Ishikawa (cell line): ENCODE data around the gene WDR86.

Source experiments
- CEBPB ChIP-seq: IDR thresholded peaks from 2 replicates; pipeline ENCODE4 v1.6.1; 2012
- CREB1 ChIP-seq: IDR thresholded peaks from 2 replicates; pipeline ENCODE4 v1.6.1; 2012; ENCODE audit warnings: low read depth
- EGR1 ChIP-seq: IDR thresholded peaks from 2 replicates; pipeline ENCODE4 v1.6.1; 2012
- EP300 ChIP-seq: IDR thresholded peaks from 2 replicates; pipeline ENCODE4 v1.6.1; 2012; ENCODE audit warnings: borderline replicate concordance
- FOXM1 ChIP-seq: IDR thresholded peaks from 2 replicates; pipeline ENCODE4 v1.6.1; 2012; ENCODE audit warnings: low read depth, borderline replicate concordance
- NFIC ChIP-seq: IDR thresholded peaks from 2 replicates; pipeline ENCODE4 v1.6.1; 2012
- RAD21 ChIP-seq: IDR thresholded peaks from 2 replicates; pipeline ENCODE4 v1.6.1; 2012; ENCODE audit warnings: low read depth
- TAF1 ChIP-seq: IDR thresholded peaks from 2 replicates; pipeline ENCODE4 v1.6.1; 2012; ENCODE audit warnings: low read depth, mild to moderate bottlenecking
- TCF12 ChIP-seq: IDR thresholded peaks from 2 replicates; pipeline ENCODE4 v1.6.1; 2012; ENCODE audit warnings: low read depth
- TEAD4 ChIP-seq: IDR thresholded peaks from 2 replicates; pipeline ENCODE4 v1.6.1; 2012
- YY1 ChIP-seq: IDR thresholded peaks from 2 replicates; pipeline ENCODE4 v1.6.1; 2012; ENCODE audit warnings: low read depth
- ZBTB7A ChIP-seq: IDR thresholded peaks from 2 replicates; pipeline ENCODE4 v1.6.1; 2012; ENCODE audit warnings: low read depth
- TF ChIP-seq, protein P1 (sequence below): IDR thresholded peaks from 2 replicates; pipeline ENCODE4 v1.6.1; 2012
- TF ChIP-seq, protein P2 (sequence below): IDR thresholded peaks from 2 replicates; pipeline ENCODE4 v1.6.1; 2012
- TF ChIP-seq, protein P3 (sequence below): IDR thresholded peaks from 2 replicates; pipeline ENCODE4 v1.6.1; 2012; ENCODE audit warnings: low read depth, mild to moderate bottlenecking

Gene WDR86

GRCh38 chr7:151361193-151361959 lies 48.5 kb downstream of the WDR86 start:
- TF ChIP-seq NFIC (no peak), FOXM1 (no peak), TEAD4 (no peak), TAF1 (no peak), EGR1 (no peak), YY1 (no peak), TCF12 (no peak), CEBPB (no peak), CREB1 (no peak), EP300 (no peak), ZBTB7A (no peak)
- TF ChIP-seq, protein P1, sequence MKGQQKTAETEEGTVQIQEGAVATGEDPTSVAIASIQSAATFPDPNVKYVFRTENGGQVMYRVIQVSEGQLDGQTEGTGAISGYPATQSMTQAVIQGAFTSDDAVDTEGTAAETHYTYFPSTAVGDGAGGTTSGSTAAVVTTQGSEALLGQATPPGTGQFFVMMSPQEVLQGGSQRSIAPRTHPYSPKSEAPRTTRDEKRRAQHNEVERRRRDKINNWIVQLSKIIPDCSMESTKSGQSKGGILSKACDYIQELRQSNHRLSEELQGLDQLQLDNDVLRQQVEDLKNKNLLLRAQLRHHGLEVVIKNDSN, result no peak
- TF ChIP-seq, protein P2, sequence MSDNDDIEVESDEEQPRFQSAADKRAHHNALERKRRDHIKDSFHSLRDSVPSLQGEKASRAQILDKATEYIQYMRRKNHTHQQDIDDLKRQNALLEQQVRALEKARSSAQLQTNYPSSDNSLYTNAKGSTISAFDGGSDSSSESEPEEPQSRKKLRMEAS, result no peak

GRCh38 chr7:151352512-151352911 lies 57.3 kb downstream of the WDR86 start:
- TF ChIP-seq, protein P1, result no peak
- TF ChIP-seq TEAD4, result no peak
- no peak for TF ChIP-seq CREB1
- TF ChIP-seq, protein P2, result no peak
- TF ChIP-seq, protein P3, sequence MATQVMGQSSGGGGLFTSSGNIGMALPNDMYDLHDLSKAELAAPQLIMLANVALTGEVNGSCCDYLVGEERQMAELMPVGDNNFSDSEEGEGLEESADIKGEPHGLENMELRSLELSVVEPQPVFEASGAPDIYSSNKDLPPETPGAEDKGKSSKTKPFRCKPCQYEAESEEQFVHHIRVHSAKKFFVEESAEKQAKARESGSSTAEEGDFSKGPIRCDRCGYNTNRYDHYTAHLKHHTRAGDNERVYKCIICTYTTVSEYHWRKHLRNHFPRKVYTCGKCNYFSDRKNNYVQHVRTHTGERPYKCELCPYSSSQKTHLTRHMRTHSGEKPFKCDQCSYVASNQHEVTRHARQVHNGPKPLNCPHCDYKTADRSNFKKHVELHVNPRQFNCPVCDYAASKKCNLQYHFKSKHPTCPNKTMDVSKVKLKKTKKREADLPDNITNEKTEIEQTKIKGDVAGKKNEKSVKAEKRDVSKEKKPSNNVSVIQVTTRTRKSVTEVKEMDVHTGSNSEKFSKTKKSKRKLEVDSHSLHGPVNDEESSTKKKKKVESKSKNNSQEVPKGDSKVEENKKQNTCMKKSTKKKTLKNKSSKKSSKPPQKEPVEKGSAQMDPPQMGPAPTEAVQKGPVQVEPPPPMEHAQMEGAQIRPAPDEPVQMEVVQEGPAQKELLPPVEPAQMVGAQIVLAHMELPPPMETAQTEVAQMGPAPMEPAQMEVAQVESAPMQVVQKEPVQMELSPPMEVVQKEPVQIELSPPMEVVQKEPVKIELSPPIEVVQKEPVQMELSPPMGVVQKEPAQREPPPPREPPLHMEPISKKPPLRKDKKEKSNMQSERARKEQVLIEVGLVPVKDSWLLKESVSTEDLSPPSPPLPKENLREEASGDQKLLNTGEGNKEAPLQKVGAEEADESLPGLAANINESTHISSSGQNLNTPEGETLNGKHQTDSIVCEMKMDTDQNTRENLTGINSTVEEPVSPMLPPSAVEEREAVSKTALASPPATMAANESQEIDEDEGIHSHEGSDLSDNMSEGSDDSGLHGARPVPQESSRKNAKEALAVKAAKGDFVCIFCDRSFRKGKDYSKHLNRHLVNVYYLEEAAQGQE, result no peak
- no peak for TF ChIP-seq EGR1
- TF ChIP-seq TCF12, result no peak
- no peak for TF ChIP-seq RAD21
- no peak for TF ChIP-seq YY1
- TF ChIP-seq NFIC, result no peak
- no peak for TF ChIP-seq EP300
- TF ChIP-seq ZBTB7A, result no peak
- TF ChIP-seq TAF1, result no peak

DNA sequence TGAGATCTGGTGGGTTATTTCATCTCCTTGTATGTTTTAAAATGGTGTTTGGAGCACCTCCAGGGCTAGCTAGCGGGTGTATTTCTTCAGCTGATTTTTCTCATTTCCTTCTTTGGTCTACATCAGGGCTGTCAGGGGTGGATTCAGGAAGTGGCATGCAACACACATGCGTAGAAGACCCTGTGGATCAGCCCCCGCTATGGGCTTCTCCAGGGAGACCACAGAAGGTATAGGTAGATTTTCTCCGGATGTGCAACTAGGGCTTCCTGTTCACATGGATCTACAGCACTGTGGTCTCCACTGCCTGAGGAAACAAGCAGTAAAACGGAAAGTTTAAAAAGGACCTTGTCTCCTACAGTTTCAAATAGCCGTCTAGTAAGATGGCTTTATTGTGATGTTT lies 57.9 kb downstream of the WDR86 start:
- TF ChIP-seq ZBTB7A (no peak), TAF1 (no peak), RAD21 (no peak), FOXM1 (no peak), CREB1 (no peak), TEAD4 (no peak), NFIC (no peak), EGR1 (no peak), YY1 (no peak), CEBPB (no peak), TCF12 (no peak)
- TF ChIP-seq, protein P2, result no peak
- TF ChIP-seq, protein P1, result no peak
- TF ChIP-seq, protein P3, result no peak

- TF ChIP-seq RAD21 (peak; percentile 28; the same call in 1 of the 2 replicates), CEBPB (no peak), TAF1 (no peak)
- TF ChIP-seq, protein P3, result no peak
Measured at GRCh38 chr7:151351027-151351426, 58.8 kb downstream of the WDR86 start.
